K562 (cell line): ENCODE results near the gene GPSM3. TPM values are rescaled to one million over a fixed set of nuclear protein-coding genes. Genes with fewer than 3 reads are reported as not detected.

Source experiments
- JUN ChIP-seq, 2 experiments: sonication (generic) in 1 of 2; formaldehyde crosslinking in 1 of 2; IDR thresholded peaks; 2 replicates each; pipeline versions ENCODE4 v1.6.1 to v1.8.0; 2012 to 2022; ENCODE audit warnings: borderline replicate concordance in 2 of 2, mild to moderate bottlenecking in 2 of 2, improper control_type of control experiment in 1 of 2, low read depth in 1 of 2, low read length in 1 of 2, missing genetic modification reagents in 1 of 2
- KDM1A ChIP-seq, 2 experiments: fragments of 450-650 bp; IDR thresholded peaks; 2 replicates each; pipeline ENCODE4 v1.6.1; 2016; ENCODE audit warnings: mild to moderate bottlenecking in 2 of 2
- MAZ ChIP-seq, 2 experiments: fragments of 450-650 bp in 1 of 2; sonication (generic) in 1 of 2; formaldehyde crosslinking; IDR thresholded peaks in 1 of 2; conservative IDR thresholded peaks in 1 of 2; 2 replicates each; pipeline versions ENCODE4 v1.4.0 to v1.5.0; 2020; ENCODE audit warnings: mild to moderate bottlenecking in 1 of 2, missing genetic modification reagents in 1 of 2
- MEF2A ChIP-seq: IDR thresholded peaks from 2 replicates; pipeline ENCODE4 v1.6.1; 2011; ENCODE audit warnings: low read depth, mild to moderate bottlenecking, low read length, moderate library complexity; ENCODE audit not compliant: control insufficient read depth
- NELFE ChIP-seq: IDR thresholded peaks from 2 replicates; pipeline ENCODE4 v1.6.1; 2011; ENCODE audit warnings: mild to moderate bottlenecking; ENCODE audit not compliant: insufficient read depth, insufficient read length
- POLR2B ChIP-seq: fragments of 450-650 bp; IDR thresholded peaks from 2 replicates; pipeline ENCODE4 v1.6.1; 2018; ENCODE audit warnings: low read depth; ENCODE audit not compliant: partially characterized antibody
- RBM14 ChIP-seq: fragments of 200-400 bp; formaldehyde crosslinking; IDR thresholded peaks from 2 replicates; pipeline ENCODE4 v1.6.1; 2018; ENCODE audit warnings: low read depth, mild to moderate bottlenecking, low read length, moderate library complexity, borderline replicate concordance; ENCODE audit not compliant: insufficient read depth
- SIN3B ChIP-seq: fragments of 450-650 bp; IDR thresholded peaks from 2 replicates; pipeline ENCODE4 v1.6.1; 2017; ENCODE audit warnings: low read depth, mild to moderate bottlenecking, moderate library complexity
- SMARCB1 ChIP-seq: IDR thresholded peaks from 2 replicates; pipeline ENCODE4 v1.6.1; 2011; ENCODE audit warnings: improper control_type of control experiment, low read depth; ENCODE audit not compliant: insufficient read length
- TFAM ChIP-seq: fragments of 250-450 bp; sonication (Bioruptor Pico); conservative IDR thresholded peaks from 2 replicates; pipeline ENCODE4 v1.5.0; 2021; ENCODE audit warnings: mild to moderate bottlenecking, moderate library complexity
- THRAP3 ChIP-seq: fragments of 450-650 bp; IDR thresholded peaks from 2 replicates; pipeline ENCODE4 v1.6.1; 2016; ENCODE audit warnings: mild to moderate bottlenecking, inconsistent platforms, borderline replicate concordance
- TRIM28 ChIP-seq: fragments of 450-650 bp; IDR thresholded peaks from 2 replicates; pipeline ENCODE4 v1.6.1; 2017
- ZNF133 ChIP-seq: fragments of 250-450 bp; sonication (Bioruptor Pico); IDR thresholded peaks from 2 replicates; pipeline ENCODE4 v1.4.0; 2020; ENCODE audit warnings: mild to moderate bottlenecking
- polyA plus RNA-seq, 8 experiments: library from polyadenylated mRNA; depleted of rRNA in 4 of 8; stranded (reverse) in 5 of 8; unstranded in 3 of 8; fragments of >200 nt; fragmentation: Nextera tagmentation in 2 of 8; fragmentation: Illumina TruSeq in 1 of 8; extraction: Ambion mirVana in 2 of 8; extraction: Trizol in 1 of 8; gene quantifications; 2 replicates each; pipeline versions ENCODE4 v1.2.1 to v1.2.3, GENCODE V29; 2011 to 2014; ENCODE audit warnings: inconsistent platforms in 1 of 8, missing spikeins in 1 of 8
- total RNA-seq, 7 experiments: library from RNA; depleted of rRNA in 6 of 7; stranded (reverse); fragments of >200 nt in 6 of 7; fragmentation: Illumina TruSeq in 2 of 7; extraction: Trizol in 2 of 7; gene quantifications; 2 replicates each; pipeline versions ENCODE4 v1.2.1 to v1.2.3, GENCODE V29; 2011 to 2021; ENCODE audit warnings: low replicate concordance in 1 of 7
- TF ChIP-seq, protein P1 (sequence below): fragments of 250-450 bp; sonication (Bioruptor Pico); IDR thresholded peaks from 2 replicates; pipeline ENCODE4 v1.5.0; 2022; ENCODE audit warnings: mild to moderate bottlenecking
- TF ChIP-seq, protein P2 (sequence below): fragments of 250-450 bp; sonication (Bioruptor Pico); IDR thresholded peaks from 2 replicates; pipeline ENCODE4 v1.9.0; 2021; ENCODE audit warnings: mild to moderate bottlenecking, inconsistent platforms
- TF ChIP-seq, protein P3 (sequence below): fragments of 200-400 bp; formaldehyde crosslinking; IDR thresholded peaks from 2 replicates; pipeline ENCODE4 v1.6.1; 2017; ENCODE audit warnings: mild to moderate bottlenecking, low read depth, low read length, moderate library complexity
- TF ChIP-seq, protein P4 (sequence below): fragments of 250-450 bp; sonication (Bioruptor Pico); IDR thresholded peaks from 2 replicates; pipeline ENCODE4 v1.8.0; 2021; ENCODE audit warnings: moderate library complexity, mild to moderate bottlenecking, inconsistent platforms

Gene GPSM3
- total and polyA plus RNA-seq, 9 of the 15 experiments (the other 6 are each of a cell fraction or from before 2014, with no cell fraction given): 5.3 to 42.6 (median 24.4) TPM

DNA sequence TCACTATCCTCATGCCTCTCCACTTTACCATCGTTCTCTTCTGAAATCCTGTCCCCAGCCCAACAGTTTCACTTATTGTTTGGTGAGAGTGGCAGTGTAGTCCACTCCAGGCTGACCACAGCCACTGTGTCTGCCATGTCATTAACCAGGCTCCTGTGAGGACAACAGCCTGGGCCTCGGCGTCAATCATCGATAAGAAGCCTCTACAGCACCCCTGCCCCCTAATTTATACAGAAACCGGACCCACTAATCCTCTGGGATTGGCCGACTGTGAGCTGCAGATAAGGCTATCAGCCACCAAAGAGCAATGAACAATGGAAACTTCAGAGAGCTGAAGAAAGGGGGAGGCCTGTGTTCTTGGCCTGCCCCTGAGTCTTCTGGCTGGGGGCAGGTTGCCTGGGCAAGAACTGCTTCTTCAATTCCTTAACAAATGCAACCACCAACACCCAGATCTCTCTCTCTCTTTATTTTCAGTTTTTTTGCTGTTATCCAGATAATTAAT is 24.6 kb downstream of the GPSM3 start (continued):
- TF ChIP-seq SIN3B: peak; percentile 20; the same call in 1 of the 2 replicates
- no peak for TF ChIP-seq SMARCB1
- peak in 1 of 2 experiments; percentile 70; a peak in 3 of 4 replicates for TF ChIP-seq MAZ (CRISPR knock-in tag; conservative IDR thresholded peaks at IDR 0.05 in 1 of 2, IDR thresholded peaks at IDR 0.05 in 1 of 2)
- TF ChIP-seq TRIM28: peak; percentile 91; the same call in 1 of the 2 replicates
- TF ChIP-seq RBM14: no peak
- TF ChIP-seq POLR2B: peak; percentile 69
- no peak for TF ChIP-seq THRAP3
- TF ChIP-seq, protein P1, sequence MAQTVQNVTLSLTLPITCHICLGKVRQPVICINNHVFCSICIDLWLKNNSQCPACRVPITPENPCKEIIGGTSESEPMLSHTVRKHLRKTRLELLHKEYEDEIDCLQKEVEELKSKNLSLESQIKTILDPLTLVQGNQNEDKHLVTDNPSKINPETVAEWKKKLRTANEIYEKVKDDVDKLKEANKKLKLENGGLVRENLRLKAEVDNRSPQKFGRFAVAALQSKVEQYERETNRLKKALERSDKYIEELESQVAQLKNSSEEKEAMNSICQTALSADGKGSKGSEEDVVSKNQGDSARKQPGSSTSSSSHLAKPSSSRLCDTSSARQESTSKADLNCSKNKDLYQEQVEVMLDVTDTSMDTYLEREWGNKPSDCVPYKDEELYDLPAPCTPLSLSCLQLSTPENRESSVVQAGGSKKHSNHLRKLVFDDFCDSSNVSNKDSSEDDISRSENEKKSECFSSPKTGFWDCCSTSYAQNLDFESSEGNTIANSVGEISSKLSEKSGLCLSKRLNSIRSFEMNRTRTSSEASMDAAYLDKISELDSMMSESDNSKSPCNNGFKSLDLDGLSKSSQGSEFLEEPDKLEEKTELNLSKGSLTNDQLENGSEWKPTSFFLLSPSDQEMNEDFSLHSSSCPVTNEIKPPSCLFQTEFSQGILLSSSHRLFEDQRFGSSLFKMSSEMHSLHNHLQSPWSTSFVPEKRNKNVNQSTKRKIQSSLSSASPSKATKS (CRISPR knock-in tag): 0 out of 2 replicates have a peak, but pooled peaks have one; percentile 58
- no peak for TF ChIP-seq TFAM (CRISPR knock-in tag)
- TF ChIP-seq, protein P2, sequence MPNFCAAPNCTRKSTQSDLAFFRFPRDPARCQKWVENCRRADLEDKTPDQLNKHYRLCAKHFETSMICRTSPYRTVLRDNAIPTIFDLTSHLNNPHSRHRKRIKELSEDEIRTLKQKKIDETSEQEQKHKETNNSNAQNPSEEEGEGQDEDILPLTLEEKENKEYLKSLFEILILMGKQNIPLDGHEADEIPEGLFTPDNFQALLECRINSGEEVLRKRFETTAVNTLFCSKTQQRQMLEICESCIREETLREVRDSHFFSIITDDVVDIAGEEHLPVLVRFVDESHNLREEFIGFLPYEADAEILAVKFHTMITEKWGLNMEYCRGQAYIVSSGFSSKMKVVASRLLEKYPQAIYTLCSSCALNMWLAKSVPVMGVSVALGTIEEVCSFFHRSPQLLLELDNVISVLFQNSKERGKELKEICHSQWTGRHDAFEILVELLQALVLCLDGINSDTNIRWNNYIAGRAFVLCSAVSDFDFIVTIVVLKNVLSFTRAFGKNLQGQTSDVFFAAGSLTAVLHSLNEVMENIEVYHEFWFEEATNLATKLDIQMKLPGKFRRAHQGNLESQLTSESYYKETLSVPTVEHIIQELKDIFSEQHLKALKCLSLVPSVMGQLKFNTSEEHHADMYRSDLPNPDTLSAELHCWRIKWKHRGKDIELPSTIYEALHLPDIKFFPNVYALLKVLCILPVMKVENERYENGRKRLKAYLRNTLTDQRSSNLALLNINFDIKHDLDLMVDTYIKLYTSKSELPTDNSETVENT: no peak
- TF ChIP-seq, protein P3, sequence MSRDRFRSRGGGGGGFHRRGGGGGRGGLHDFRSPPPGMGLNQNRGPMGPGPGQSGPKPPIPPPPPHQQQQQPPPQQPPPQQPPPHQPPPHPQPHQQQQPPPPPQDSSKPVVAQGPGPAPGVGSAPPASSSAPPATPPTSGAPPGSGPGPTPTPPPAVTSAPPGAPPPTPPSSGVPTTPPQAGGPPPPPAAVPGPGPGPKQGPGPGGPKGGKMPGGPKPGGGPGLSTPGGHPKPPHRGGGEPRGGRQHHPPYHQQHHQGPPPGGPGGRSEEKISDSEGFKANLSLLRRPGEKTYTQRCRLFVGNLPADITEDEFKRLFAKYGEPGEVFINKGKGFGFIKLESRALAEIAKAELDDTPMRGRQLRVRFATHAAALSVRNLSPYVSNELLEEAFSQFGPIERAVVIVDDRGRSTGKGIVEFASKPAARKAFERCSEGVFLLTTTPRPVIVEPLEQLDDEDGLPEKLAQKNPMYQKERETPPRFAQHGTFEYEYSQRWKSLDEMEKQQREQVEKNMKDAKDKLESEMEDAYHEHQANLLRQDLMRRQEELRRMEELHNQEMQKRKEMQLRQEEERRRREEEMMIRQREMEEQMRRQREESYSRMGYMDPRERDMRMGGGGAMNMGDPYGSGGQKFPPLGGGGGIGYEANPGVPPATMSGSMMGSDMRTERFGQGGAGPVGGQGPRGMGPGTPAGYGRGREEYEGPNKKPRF: no peak
- no peak for TF ChIP-seq JUN (IDR thresholded peaks at IDR 0.05; ENCODE audit: borderline replicate concordance, low read depth, low read length)
- TF ChIP-seq JUN (CRISPR knock-in tag; IDR thresholded peaks at IDR 0.05; ENCODE audit: borderline replicate concordance): no peak
- TF ChIP-seq NELFE: no peak
- TF ChIP-seq, protein P4, sequence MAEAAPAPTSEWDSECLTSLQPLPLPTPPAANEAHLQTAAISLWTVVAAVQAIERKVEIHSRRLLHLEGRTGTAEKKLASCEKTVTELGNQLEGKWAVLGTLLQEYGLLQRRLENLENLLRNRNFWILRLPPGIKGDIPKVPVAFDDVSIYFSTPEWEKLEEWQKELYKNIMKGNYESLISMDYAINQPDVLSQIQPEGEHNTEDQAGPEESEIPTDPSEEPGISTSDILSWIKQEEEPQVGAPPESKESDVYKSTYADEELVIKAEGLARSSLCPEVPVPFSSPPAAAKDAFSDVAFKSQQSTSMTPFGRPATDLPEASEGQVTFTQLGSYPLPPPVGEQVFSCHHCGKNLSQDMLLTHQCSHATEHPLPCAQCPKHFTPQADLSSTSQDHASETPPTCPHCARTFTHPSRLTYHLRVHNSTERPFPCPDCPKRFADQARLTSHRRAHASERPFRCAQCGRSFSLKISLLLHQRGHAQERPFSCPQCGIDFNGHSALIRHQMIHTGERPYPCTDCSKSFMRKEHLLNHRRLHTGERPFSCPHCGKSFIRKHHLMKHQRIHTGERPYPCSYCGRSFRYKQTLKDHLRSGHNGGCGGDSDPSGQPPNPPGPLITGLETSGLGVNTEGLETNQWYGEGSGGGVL (CRISPR knock-in tag): no peak
- no peak for TF ChIP-seq ZNF133 (CRISPR knock-in tag)
- no peak; the same call in 1 of the 2 replicates for TF ChIP-seq MEF2A
- peak; percentile 84 to 88 for TF ChIP-seq KDM1A (IDR thresholded peaks at IDR 0.05)
